Adrenal gland (tissue), 5 donors: ENCODE results near the gene SLC25A21.

ENCODE experiments used
- CTCF ChIP-seq, 6 experiments: fragments of 450-650 bp in 4 of 6; fragments of 200-600 bp in 2 of 6; sonication (generic) in 1 of 6; IDR thresholded peaks; 1 replicate in 5 of 6; 2 replicates in 1 of 6; pipeline versions ENCODE4 v1.5.1 to v1.8.0; 2016 to 2021; ENCODE audit warnings: antibody characterized with exemption in 6 of 6, mild to moderate bottlenecking in 2 of 6, moderate library complexity in 1 of 6
- POLR2A ChIP-seq, 2 donors: fragments of 450-650 bp; IDR thresholded peaks; one replicate each; pipeline ENCODE4 v1.6.1; 2017; ENCODE audit warnings: antibody characterized with exemption in 2 of 2, mild to moderate bottlenecking in 2 of 2, moderate library complexity in 1 of 2
- donor health status: DM: no; HTN: no; CAD: no.

GRCh38 chr14:37181441-37181840, 9.0 kb upstream of the SLC25A21 start:
- TF ChIP-seq CTCF (IDR thresholded peaks at IDR 0.05) (no peak), POLR2A (IDR thresholded peaks at IDR 0.05) (no peak)
